CMK (cell line): ENCODE results near the gene PPP2R5A.
"Not testable (repeated sequence)": the region's sequence is repeated elsewhere in the genome, so short reads cannot be mapped to it uniquely, and the experiment has no call there.

Experiments used
- DNase-seq: peaks from one replicate; pipeline ENCODE4 v3.0.0-alpha.2; 2010; ENCODE audit warnings: low read depth

Gene PPP2R5A

DNA sequence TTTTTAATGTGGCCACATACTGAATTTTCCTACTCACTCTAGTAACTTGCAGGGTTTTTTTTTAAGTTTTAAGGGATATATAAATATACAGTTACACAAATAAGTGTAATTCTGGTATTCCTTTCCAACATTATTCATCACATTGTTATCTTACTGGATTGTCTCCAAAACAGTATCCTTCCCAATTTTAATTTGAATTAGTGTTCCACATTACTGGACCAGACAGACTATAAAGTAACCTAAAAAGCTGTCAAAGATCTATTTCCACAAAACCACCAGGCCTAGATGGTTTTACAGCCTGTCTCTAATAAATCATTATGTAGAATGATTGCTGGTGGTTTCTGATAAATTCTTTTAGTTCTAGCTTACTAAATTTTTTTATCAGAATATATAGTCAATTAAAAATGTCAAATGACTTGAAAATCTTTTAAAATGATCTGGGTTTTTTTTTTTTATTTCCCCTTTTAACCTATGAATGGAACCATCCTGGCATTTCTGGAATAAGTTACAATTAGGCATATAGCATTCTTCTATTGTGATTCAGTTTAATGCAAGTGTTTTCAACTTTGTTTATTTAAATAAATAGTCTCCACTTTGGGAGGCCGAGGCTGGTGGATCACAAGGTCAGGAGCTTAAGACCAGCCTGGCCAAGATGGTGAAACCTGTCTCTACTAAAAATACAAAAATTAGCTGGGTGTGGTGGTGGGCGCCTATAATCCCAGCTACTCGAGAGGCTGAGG, 70.2 kb downstream of the PPP2R5A start:
- no peak for DNase-seq

DNA sequence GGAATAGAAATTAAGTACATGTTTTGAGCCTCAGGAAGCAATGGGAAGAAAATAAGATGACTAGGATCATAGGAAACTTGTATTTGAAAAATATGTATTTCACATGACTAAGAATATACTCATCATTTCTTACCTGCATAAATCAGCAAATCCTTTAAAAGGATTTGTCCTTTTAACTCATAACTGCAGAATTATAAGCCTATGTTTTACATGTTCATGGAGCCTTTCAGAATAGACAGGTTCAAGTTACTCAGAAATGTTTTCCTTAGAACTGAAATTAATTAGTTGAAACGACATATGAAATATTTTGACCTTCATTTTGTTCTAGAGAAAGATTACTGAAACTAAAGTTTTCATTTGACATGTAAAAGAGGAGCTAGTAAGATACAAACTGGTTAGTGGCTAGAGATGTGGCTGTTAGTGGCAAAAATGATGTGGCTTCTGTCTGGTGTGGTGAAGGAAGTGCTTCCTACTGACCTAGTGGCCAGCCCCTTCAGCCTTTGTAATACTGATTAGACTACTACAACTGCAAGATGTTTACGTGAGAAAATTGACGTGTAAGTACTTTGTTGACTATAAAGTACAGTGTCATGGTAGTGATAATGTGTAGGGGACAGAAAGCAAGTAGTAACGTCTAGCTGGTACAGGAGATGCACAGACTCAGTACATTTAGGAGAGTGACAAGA, 74.7 kb downstream of the PPP2R5A start:
- DNase-seq: no peak

DNA sequence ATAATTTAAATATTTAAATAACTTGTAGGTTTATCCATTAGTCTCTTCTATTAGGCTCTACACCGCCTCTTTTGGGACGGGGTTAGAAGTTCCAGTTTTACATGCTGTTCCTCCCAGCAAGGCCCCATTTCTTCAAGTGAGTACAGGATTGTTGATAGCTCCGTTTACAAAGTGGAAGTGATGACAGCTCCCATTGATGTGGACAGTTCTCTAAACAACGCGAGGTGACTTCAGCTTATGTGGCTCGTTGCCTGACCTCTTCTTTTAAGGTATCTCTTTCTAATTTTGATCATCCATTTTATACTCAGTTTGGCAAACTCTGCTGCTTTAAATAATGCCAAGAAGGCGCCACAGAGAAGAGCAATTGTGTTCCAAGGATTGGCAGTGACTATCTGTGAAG, 79.8 kb downstream of the PPP2R5A start:
- DNase-seq: no peak

DNA sequence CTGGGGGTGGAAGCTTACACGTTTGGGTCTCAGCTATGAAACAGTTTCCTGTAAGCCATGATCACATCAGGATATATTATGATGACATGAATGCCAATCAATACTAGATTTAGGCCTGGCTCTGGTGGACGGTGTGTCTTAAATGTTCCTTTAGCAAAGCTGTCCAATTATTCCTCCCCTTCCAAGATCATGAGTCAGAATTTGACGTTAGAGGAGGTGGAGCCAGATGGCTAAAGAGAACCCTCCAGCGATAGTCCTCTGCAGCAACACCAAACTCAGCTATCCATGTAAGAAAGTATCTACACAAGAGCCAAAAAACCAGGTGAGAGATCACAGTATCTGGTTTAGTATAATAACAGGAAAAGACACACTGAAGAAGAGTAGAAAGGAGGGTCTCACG, 81.7 kb downstream of the PPP2R5A start:
- DNase-seq: no peak

DNA sequence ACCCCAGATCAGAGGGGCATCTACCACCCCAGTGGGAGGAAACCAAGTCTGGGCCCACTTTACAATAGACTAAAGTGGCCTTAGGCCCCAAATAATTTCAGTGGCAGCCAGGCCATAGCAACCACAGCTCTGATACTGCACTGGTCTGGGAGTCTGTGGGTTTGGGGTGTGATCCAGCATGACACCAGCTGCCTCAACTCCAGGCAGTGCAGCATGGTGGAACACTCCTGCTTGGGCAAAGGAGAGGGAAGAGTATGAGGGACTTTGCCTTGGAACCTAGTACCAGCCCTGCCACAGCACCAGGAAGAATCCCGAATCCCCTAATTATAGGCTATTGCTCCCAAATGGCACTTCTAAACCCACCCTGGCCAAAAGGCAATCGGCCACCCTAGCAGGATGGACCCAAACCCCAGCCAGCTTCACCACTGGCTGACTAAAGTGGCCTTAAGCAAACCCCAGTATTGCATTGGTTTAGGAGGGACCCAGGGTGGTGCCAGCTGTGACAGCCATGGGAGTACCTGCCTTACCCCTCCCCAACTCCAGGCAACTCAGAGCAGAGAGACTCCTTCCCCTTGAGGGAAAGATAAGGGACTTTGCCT, 82.4 kb downstream of the PPP2R5A start:
- no peak for DNase-seq

DNA sequence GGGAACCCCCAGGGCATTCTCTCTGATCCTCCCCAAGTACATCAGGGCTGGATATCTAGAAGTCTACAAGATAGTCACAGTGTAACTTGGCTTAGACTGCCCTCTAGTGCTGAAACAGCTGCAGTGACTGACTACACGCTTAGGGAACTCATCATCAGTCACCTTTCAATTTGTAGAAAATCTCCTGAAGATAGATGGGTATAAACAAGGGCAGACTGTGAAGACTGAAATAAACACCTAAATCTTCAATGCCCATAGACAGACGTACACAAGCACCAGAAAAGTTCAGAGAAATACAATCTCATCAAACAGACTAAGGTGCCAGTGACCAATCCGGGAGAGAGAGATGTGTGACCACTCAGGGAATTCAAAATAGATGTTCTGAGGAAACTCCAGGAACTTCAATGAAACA, 82.9 kb downstream of the PPP2R5A start:
- peak; percentile 53 for DNase-seq

DNA sequence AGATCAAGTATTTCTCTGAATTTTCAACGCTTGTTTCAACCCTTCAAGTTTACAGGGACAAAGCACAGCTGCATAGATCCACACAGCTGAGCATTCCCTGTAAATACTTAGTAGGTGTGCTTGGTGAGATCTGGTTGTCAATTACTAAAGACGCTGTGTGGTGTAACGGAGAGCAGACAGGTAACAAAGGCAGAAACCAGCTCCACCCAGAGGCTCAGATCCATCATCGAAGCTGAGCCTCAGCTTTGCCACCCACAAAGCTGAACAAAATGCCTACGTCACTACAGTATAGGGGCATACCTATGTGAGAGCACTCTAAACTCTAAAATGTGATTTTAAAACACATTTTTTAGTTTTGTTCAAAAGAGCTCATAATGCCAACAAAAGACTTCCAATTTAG, 90.8 kb downstream of the PPP2R5A start:
- no peak for DNase-seq

DNA sequence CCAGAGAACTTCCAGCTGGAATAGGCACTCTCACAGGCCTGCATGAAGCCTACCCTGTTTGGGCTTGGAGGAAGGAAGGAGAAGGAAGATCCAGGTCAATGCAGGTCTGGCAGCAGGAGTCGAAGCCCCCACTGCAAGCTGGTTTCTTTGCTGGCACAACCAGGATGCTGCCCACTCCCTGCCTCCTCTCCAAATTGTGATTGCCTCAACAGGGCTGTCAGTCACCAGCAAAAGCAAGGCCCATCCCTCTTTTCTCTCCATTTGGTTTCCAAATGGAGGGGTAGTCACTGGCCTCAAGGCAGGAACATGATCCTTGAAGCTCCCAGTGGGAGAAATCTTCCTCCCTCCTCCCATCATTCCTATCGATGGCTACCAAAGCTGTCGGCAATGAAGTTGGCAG, 92.4 kb downstream of the PPP2R5A start:
- DNase-seq: no peak

DNA sequence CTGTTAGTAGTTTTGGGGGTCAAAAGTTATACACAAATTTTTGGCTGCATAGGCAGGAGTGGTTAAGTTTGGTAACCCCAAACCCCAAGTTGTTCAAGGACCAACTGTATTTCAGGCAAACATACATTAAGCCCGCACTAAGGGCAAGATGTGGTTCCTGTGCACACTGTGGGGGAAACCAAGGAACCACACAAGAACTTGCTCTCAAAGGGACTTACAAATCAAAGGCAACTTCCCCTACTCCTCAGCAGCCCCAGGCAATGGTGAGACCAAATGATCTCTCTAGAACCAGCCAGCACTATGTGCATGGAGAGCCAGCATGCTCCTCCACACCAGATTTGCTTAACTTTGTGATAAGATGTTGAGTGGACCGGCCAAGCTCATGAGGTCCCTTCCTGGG, 94.2 kb downstream of the PPP2R5A start:
- no peak for DNase-seq

DNA sequence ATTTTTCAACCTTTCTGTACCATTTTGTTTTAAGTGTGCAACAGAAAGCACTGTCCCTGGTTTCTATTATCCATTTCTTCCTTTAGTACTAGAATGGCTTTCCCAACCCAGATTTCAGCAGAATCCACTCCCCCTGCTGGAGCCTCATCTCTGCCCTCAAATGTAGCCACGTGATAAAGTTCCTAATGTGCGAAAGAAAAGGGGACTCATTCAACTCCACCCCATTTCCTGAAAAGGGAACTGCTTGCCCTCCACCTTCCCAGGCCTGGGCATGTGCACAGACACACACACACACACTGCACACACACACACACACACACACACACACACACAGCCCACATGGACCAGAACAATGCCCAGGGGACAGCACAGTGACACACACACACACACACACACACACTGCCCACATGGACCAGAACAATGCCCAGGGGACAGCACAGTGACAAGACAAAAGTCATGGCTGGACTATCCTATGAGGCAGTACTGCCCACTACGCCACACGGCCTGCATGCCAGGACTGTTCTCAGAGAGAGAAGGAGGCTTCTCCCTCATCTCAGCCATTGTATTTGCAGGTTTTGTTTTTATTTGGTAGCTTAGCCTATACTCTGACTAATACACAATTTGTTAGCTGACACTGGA, 96.3 kb downstream of the PPP2R5A start:
- DNase-seq: no peak

DNA sequence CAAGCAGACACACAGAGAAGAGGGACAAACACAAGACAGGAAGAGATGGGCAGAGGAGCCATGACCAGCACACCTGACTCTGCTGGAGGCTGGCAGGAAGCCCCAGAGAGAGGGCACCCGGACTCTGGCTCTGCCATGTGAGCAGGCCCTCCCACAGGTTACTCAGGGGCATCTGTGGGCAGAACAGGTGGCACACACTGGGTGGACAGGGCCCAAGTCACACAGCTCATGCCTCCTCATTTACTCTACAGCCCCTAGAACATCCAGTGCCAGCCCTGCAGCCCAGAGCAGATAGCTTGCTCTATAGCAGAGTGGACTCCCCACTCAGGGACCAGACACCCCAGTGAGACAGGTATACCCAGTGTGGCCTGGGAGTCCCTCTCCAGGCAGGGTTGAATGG, 100.8 kb downstream of the PPP2R5A start:
- no peak for DNase-seq

DNA sequence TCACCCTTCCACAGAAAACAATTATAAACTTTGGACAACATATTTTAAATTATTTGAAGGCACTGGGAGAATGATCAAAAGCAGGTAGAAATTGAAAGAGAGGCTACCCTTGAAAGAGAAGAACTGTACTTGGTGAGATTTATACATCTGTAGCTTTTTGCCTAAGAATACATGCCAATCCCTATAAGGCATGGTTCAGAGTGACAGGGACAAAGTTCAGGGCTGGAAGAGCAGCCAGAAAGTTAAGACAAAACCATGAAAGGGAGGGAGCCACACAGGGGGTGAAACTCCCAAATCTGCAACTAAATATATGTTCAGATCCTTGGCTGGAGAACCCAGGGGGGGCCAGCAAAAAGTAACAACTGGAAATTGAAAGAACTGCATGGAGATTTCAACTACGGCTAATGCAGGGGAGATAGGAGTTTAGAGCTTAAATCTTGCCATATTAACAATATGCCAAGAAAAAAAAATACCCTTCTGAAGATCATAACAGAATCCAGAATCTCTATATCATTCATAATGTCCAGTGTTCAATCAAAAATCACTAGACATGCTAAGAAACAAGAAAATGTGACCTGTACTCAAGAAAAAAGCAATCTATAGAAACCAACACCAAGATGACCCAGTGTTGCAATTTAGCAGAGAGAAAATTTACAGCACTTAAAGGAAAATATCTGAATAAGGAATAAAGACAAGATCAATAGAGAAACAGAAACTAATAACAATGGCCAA, 103.9 kb downstream of the PPP2R5A start:
- DNase-seq: no peak

DNA sequence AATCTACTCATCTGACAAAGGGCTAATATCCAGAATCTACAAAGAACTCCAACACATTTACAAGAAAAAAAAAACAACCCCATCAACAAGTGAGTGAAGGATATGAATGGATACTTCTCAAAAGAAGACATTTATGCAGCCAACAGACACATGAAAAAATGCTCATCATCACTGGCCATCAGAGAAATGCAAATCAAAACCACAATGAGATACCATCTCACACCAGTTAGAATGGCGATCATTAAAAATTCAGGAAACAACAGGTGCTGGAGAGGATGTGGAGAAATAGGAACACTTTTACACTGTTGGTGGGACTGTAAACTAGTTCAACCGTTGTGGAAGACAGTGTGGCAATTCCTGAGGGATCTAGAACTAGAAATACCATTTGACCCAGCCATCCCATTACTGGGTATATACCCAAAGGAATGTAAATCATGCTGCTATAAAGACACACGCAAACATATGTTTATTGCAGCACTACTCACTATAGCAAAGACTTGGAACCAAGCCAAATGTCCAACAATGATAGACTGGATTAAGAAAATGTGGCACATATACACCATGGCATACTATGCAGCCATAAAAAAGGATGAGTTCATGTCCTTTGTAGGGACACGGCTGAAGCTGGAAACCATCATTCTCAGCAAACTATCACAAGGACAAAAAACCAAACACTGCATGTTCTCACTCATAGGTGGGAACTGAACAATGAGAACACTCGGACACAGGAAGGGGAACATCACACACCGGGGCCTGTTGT, 110.6 kb downstream of the PPP2R5A start:
- DNase-seq: not testable (repeated sequence)

DNA sequence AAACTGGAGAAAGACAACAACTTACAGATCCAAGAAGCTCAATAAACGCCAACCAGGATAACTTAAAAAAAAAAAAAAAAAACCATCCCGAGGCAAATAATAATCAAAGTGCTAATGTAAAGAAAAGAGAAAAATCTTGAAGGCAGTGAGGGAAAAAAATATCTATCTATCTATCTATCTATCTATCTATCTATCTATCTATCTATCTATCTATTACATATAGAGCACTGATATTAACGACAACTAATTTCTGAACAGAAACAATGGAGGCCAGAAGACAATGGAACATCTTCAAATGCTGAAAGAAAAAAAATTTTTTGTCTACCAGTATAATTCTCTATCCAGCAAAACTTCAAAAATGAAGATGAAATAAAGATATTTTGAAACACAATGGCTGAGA, 111.4 kb downstream of the PPP2R5A start:
- no peak for DNase-seq

DNA sequence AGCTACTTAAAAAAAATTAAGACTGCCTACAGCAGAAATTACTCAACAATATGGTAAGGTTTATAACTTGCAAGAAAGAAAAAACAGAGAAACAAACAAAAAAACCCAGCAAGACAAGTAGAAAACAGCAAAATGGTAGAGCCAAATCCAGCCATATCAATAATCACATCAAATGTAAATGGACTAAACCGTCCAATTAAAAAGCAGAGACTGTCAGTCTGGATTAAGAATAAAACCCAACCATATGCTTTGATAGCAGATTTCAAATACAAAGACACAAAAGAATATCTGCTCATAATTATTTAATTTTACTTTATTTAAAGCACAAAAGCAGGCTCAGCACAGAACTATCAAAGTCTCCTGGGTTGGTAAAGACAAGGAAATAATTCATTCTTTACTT, 112.0 kb downstream of the PPP2R5A start:
- DNase-seq: no peak

DNA sequence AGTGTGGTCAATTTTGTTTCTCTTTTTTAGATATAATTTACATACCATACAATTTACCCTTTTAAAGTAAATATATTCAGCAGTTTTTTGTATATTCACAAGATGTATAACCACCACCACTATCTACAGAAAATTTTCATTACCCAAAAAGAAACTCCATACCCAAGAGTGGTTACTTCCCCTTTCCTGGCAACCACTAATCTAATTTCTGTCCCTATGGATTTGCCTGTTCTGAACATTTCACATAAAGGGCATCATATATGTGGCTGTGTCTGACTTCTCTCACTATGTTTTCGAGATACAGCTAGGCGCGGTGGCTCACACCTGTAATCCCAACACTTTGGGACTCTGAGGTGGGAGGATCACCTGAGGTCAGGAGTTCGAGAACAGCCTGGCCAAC, 115.8 kb downstream of the PPP2R5A start:
- DNase-seq: no peak

DNA sequence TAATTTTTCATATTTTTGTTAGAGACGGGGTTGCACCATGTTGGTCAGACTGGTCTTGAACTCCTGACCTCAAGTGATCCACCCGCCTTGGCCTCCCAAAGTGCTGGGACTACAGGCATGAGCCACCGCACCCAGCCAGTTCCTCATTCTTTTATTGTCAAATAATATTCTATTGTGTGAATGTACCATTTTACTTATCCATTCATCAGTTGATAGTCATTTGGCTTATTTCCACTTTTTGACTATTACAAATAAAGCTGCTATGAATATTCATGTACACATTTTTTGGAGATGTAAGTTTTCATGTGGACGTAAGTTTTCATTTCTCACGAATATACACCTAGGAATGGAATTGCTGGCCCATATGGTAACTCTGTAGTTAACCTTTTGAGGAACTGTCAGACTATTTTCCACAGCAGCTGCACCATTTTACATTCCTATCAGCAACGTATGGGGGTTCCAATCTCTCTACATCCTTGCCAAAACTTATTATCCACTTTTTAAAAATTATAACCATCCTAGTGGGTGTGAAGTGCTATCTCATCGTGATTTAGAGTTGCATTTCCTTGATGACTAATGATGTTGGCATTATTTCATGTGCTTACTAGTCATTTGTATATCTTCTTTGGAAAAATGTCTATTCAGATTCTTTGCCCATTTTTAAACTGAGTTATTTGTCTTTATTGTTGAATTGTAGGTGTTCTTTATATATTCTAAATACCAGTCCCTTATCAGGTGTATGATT, 116.8 kb downstream of the PPP2R5A start:
- no peak for DNase-seq

DNA sequence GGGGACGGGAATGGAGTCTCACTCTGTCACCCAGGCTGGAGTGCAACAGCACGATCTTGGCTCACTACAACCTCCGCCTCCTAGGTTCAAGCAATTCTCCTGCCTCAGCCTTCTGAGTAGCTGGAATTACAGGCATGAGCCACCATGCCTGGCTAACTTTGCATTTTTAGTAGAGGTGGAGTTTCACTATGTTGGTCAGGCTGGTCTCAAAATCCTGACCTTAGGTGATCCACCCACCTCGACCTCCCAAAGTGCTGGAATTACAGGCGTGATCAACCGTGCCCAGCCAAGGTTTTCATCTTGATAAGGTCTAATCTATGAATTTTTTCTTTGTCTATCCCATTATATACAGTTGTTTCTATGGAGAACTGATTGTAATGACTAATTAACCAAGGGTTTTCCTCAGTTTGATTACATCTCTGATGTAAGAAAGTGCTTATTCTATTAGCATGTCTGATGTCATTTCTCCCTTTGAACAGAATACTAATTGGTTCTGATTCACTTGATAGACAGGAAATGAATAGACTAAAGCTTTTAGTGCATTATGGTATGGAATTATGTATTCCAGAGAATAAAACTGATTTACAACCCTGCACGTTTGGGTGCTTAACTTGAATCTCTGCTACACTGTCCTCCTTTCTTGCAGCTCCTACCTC, 117.6 kb downstream of the PPP2R5A start:
- no peak for DNase-seq

DNA sequence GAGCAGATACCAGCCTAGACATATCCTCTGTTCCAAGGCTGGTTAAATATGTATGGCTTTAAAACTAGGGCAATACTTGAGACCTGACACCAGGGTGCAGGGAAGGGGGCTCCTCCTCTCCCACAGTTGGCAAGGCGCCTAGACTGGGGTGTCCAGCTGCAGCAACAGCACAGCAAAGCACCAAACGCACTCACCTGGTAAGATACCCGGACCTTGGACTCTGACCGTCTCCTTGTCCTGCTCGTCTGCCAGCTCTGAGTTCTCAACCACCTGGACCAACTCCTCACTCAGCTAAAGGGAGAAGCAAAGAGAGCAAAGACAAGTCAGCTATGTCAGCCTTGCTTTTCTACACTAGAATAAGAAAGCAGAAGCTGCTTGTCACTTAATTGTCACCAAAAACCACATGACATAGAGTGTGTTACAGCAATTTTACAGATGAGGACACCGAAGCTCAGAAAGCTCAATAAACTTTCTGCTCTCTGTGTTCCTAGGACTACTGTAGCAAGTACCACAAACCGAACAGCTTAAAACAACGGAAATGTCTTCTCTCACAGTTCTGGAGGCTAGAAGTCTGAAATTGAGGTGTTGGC, 125.1 kb downstream of the PPP2R5A start:
- DNase-seq: no peak
